ENCODE results near the gene DCC. TPM values are rescaled to one million over a fixed set of nuclear protein-coding genes. Genes with fewer than 3 reads are reported as not detected.

DCC gene
- total RNA-seq, 1 experiment from 2014 or later = 0.72 TPM

DNA sequence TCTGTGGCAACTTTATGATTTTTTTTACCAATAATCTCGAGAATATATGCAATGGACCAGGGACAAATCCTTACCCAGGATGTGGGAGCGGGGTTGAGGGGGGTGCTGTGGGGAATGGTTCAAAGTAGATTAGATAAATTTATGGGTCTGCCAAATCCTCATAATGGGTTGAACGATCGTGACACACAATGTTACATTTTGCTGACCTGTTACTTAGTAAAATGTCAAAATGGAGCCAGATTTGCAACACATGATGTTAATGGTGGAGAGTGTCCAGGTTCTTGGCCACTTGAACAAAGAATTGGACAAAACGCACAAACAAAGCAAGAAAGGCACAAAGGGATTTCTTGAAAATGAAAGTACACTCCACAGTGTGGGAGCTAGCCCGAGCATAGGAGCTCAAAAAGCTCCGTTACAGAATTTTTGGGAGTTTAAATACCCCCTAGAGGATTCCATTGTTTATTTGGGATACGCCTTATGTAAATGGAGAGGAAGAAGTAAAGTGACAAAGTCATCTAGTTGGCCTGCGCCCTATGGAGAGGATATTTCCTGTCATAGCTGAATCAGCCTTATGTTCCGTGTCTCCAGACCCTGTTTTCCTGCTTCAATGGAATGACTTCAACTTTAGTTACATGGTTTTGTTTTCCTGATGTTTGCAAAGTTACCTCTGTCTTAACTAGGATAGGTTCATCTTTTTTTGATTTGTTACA lies 776.0 kb downstream of the DCC start (continued):
- TF ChIP-seq KAT7 (CRISPR knock-in tag; IDR thresholded peaks at IDR 0.05; ENCODE audit: borderline replicate concordance) = no peak
- TF ChIP-seq TP53 (CRISPR knock-in tag; IDR thresholded peaks at IDR 0.05) = no peak
- no peak for TF ChIP-seq GABPB1 (CRISPR knock-in tag; IDR thresholded peaks at IDR 0.05)
- no peak for TF ChIP-seq GTF2I (CRISPR knock-in tag; conservative IDR thresholded peaks at IDR 0.05)
- no peak for TF ChIP-seq ZNF671 (CRISPR knock-in tag; IDR thresholded peaks at IDR 0.05)
- TF ChIP-seq CTCF (IDR thresholded peaks at IDR 0.05) = no peak
- no peak for TF ChIP-seq CREB1 (CRISPR knock-in tag; IDR thresholded peaks at IDR 0.05)
- no peak for TF ChIP-seq JAZF1 (CRISPR knock-in tag; IDR thresholded peaks at IDR 0.05)
- no peak for TF ChIP-seq MYBL2 (CRISPR knock-in tag; IDR thresholded peaks at IDR 0.05)
- no peak for TF ChIP-seq ETV6 (CRISPR knock-in tag; IDR thresholded peaks at IDR 0.05)

GRCh38 chr18:53117851-53118250 lies 777.9 kb downstream of the DCC start:
- Mint-ChIP-seq H3K4me1 (peaks cover 35% of the 10 kb centered on the region), H3K27ac (no peak overlapping the region), H3K36me3 (no peaks in the 10 kb centered on the region), H3K4me3 (no peak overlapping the region), H3K27me3 (ENCODE audit: low read depth) (no peaks in the 10 kb centered on the region), H3K9me3 (no peaks in the 10 kb centered on the region)
- ChIA-PET CTCF (no interaction called here), POLR2A (no interaction called here)
- TF ChIP-seq ETV6 (CRISPR knock-in tag; IDR thresholded peaks at IDR 0.05) (no peak), ZNF219 (CRISPR knock-in tag; IDR thresholded peaks at IDR 0.05; ENCODE audit: borderline replicate concordance) (no peak), E2F4 (CRISPR knock-in tag; IDR thresholded peaks at IDR 0.05; ENCODE audit: borderline replicate concordance, low read depth) (no peak), MYBL2 (CRISPR knock-in tag; IDR thresholded peaks at IDR 0.05) (no peak), CREB1 (CRISPR knock-in tag; IDR thresholded peaks at IDR 0.05) (no peak), CBFB (CRISPR knock-in tag; IDR thresholded peaks at IDR 0.05; ENCODE audit: low read depth) (no peak), TP53 (CRISPR knock-in tag; IDR thresholded peaks at IDR 0.05) (no peak), SMAD4 (CRISPR knock-in tag; IDR thresholded peaks at IDR 0.05) (no peak), JUN (CRISPR knock-in tag; IDR thresholded peaks at IDR 0.05) (no peak)
- TF ChIP-seq, protein P1, sequence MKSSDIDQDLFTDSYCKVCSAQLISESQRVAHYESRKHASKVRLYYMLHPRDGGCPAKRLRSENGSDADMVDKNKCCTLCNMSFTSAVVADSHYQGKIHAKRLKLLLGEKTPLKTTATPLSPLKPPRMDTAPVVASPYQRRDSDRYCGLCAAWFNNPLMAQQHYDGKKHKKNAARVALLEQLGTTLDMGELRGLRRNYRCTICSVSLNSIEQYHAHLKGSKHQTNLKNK (CRISPR knock-in tag; IDR thresholded peaks at IDR 0.05) = no peak
- TF ChIP-seq, protein P2, sequence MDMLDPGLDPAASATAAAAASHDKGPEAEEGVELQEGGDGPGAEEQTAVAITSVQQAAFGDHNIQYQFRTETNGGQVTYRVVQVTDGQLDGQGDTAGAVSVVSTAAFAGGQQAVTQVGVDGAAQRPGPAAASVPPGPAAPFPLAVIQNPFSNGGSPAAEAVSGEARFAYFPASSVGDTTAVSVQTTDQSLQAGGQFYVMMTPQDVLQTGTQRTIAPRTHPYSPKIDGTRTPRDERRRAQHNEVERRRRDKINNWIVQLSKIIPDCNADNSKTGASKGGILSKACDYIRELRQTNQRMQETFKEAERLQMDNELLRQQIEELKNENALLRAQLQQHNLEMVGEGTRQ (CRISPR knock-in tag; IDR thresholded peaks at IDR 0.05) = no peak
- TF ChIP-seq, protein P3, sequence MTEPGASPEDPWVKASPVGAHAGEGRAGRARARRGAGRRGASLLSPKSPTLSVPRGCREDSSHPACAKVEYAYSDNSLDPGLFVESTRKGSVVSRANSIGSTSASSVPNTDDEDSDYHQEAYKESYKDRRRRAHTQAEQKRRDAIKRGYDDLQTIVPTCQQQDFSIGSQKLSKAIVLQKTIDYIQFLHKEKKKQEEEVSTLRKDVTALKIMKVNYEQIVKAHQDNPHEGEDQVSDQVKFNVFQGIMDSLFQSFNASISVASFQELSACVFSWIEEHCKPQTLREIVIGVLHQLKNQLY (CRISPR knock-in tag; IDR thresholded peaks at IDR 0.05) = no peak
- no peak for ATAC-seq
- no peak for DNase-seq (ENCODE audit: low spot score)

DNA sequence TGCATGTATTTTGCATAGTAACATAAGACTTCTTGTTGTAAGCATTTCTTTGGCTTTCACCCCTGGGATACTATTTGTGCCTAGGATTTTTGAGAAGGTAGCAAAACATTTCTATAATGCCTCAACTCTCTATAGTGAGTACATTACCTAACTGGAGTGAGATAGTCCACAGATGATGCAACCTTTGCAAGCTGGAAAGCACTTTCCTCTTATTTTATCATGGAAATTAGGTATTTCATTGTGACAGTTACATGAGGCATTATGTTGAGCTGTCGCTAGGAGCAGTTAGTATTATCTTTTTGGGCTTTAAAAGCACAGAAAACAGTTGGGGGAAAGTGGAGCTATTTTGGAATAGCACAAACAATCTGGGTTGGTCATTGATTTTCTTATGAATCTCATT lies 786.2 kb downstream of the DCC start:
- H3K27me3 Mint-ChIP-seq (ENCODE audit: low read depth) = no peaks in the 10 kb centered on the region
- no peak overlapping the region for H3K4me3 Mint-ChIP-seq
- peak overlapping the region; percentile 18; the same call in 1 of the 2 replicates for H3K27ac Mint-ChIP-seq
- POLR2A ChIA-PET = no interaction called here
- CTCF ChIA-PET = no interaction called here
- DNase-seq (ENCODE audit: low spot score) (no peak), ATAC-seq (no peak)
- H3K36me3 Mint-ChIP-seq = no peaks in the 10 kb centered on the region
- peaks cover 17% of the 10 kb centered on the region for H3K4me1 Mint-ChIP-seq
- H3K9me3 Mint-ChIP-seq = no peaks in the 10 kb centered on the region
- TF ChIP-seq CBFB (CRISPR knock-in tag; IDR thresholded peaks at IDR 0.05; ENCODE audit: low read depth) = no peak
- TF ChIP-seq, protein P3 (CRISPR knock-in tag; IDR thresholded peaks at IDR 0.05) = no peak
- no peak for TF ChIP-seq MXD4 (CRISPR knock-in tag; IDR thresholded peaks at IDR 0.05; ENCODE audit: borderline replicate concordance)
- no peak for TF ChIP-seq ERG (CRISPR knock-in tag; IDR thresholded peaks at IDR 0.05)
- TF ChIP-seq, protein P1 (CRISPR knock-in tag; IDR thresholded peaks at IDR 0.05) = no peak
- TF ChIP-seq, protein P4, sequence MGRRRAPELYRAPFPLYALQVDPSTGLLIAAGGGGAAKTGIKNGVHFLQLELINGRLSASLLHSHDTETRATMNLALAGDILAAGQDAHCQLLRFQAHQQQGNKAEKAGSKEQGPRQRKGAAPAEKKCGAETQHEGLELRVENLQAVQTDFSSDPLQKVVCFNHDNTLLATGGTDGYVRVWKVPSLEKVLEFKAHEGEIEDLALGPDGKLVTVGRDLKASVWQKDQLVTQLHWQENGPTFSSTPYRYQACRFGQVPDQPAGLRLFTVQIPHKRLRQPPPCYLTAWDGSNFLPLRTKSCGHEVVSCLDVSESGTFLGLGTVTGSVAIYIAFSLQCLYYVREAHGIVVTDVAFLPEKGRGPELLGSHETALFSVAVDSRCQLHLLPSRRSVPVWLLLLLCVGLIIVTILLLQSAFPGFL (CRISPR knock-in tag; IDR thresholded peaks at IDR 0.05; ENCODE audit: borderline replicate concordance) = no peak
